GM12873 (cell line): Measurements from ENCODE around the gene FHOD3.

Experiments
- TF ChIP-seq, protein P1 (sequence below): IDR thresholded peaks from 2 replicates; pipeline ENCODE4 v1.5.1; 2012; ENCODE audit warnings: low read depth, mild to moderate bottlenecking, moderate library complexity, low read length, control low read depth; ENCODE audit not compliant: insufficient read depth; ENCODE audit errors: missing control alignments

FHOD3 gene

DNA sequence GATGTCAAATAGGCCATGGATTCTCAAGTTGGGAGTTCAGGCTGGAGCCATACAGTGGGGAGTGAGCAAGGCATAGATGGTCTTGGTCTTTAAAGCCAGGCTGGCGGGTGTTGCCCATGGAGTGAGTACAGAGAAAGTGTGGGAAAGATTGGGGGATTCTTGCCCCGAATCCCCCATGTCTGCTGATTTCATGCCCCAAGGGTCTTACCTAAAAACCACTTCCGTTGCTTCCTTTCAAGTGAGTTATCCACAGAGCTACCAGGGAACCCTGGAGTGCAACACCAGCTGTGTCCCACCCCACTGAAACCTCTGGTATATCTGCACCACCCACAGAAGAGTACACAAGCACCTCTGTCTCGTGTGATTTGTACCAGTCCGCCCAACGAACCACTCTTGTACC, 31.4 kb downstream of the FHOD3 start:
- TF ChIP-seq, protein P1, sequence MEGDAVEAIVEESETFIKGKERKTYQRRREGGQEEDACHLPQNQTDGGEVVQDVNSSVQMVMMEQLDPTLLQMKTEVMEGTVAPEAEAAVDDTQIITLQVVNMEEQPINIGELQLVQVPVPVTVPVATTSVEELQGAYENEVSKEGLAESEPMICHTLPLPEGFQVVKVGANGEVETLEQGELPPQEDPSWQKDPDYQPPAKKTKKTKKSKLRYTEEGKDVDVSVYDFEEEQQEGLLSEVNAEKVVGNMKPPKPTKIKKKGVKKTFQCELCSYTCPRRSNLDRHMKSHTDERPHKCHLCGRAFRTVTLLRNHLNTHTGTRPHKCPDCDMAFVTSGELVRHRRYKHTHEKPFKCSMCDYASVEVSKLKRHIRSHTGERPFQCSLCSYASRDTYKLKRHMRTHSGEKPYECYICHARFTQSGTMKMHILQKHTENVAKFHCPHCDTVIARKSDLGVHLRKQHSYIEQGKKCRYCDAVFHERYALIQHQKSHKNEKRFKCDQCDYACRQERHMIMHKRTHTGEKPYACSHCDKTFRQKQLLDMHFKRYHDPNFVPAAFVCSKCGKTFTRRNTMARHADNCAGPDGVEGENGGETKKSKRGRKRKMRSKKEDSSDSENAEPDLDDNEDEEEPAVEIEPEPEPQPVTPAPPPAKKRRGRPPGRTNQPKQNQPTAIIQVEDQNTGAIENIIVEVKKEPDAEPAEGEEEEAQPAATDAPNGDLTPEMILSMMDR = no peak

DNA sequence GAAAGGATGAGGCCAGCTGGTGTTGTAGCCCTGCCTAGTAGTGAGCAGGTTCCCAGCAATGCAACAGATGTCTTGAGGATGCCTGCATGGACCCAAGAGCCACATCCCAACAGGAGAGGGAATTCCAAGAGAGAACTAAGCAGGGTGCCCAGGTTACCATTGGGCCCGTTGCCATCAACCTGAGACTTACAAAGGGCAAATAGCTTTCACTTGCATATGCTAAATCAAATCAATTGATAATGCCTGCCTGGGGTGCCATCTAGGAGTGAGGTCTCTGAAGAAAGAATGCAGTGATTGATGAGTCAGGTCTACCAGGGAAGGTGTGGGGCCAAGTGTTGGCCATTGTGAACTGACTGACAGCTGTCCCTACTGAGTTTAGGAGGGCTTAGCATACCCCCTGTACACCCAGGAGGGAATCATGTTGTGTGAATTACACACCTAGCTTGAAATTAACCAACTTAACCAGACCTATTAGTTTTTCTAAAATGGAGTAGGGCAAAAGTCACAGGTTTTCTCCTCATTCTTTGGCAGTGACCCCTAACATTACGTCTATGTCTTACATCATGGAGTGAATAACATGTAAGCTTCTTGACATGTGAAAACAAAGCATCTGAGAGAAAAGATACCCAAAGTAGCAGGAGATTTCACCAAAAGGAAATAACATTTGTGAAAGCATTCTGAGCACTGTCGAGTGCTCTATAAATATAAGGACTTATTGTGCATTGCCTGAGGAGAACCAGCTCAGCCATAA, 32.3 kb downstream of the FHOD3 start:
- TF ChIP-seq, protein P1 = no peak

DNA sequence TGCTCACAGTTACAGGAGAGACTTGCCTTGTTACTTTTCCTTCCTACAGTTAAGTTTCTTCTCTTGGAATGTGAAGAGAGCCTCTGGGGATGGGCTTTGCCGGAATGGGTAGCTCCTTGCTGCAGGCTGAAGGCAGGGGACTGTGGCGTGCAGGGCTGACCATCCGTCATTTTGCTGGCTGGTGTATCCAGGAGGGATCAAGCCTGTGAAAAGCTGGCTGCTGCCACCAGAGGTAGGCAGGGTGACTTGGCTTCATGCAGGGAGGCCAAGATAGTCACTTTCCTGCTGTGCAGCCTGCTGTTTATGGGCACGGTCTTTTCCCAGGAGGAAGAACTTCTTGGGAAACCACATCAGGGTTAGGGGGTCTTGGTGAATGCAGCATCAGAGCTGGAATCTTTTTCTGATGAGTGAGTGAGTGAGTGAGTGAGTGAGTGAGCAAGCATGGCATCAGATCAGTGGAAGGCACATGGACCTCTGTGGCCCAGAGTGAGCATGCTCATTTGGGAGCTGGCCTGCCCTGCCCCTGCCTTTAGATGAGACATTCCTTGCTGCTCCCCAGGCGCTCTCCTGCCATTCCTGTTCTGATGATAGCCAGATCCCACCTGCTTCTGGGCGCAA, 33.0 kb downstream of the FHOD3 start:
- TF ChIP-seq, protein P1 = no peak

DNA sequence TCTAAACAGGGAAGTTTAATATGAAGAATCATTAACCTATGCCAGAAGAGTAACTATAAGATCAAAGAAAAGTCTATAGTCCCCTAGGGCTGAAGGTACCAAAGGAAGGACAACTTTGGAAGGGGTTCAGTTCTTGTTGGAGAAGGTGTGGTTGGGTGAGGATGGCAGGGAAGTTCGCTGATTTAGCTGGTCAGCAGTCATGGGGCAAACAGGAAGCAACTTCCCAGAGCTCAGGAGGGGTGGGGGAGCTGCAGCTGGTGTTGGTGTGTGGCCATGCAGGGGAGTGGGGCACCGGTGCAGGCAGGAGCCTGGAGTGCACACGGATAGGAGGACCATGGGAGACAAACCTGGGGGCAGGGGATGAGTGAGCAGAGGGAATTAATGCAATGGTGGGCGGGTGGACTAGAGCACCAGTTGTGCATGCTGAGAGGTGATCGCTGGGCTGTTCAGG, 34.0 kb downstream of the FHOD3 start:
- TF ChIP-seq, protein P1 = no peak

DNA sequence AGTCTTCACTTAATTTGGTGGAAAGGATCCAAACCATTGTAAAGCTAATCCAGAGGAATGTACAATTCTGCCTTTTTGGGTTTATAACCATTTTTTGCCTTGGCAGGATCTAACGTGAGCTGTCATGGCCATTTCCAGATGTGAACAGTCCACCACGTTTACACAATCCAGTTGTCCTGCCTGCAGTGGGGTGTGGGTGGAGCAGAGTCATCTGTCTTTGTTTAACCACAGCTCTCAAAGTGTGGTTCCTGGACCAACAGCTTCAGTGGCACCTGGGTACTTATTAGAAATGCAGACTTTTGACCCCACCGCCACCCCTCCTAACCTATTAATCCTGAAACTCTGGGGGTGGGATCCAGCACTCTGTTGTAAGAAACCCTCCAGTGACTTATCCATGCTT, 35.9 kb downstream of the FHOD3 start:
- TF ChIP-seq, protein P1 = no peak

DNA sequence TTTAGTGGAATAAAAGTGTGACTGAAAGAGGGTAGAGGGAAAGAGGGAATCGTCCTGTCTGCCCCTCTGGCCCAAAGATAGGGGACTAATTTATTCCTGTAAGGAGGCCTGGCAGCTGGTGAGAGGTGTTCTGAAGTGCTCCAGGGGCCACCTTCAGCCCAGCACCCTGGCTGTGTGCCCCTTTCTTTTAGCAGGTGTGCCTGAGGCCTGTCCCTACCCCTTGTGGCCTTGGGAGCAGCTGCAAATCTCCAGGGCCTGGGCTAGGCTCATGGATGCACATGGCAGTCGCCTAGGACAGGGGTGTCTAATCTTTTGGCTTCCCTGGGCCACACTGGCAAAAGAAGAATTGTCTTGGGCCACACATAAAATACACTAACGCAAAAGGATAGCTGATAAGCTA, 37.3 kb downstream of the FHOD3 start:
- TF ChIP-seq, protein P1 = no peak

DNA sequence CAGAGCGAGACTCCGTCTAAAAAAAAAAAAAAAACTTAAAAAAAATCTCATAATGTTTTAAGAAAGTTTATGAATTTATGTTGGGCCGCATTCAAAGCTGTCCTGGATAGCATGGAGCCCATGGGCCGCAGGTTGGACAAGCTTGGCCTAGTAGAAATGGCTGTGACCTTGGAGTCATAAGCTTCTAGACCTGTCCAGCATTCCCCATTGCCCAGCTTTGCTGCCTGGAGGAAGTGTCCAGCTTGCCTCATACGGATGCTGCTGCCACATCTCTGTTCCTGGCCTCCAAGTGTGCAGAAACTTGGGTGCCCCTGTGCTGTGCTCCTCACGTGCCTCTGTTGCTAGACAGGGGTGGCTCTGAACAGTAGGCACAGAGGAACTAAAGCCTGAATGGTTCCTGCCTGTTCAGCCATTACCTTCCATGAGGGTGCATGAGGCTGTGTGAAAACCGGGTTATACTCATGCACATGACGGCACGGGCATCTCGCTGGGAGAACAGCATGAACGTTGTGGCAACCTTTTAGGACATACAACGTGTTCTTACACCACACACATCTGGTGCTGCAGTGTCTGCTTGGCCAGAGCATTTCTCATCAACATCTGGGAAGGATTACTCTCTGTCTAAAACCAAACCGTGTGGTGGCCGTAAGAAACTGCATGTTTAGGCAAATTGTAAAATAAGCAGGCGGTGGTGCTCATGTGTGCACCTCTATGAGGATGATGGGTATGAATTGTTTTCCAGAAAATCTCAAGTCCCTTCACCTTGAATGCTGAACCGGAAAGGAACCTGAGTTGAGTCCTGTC, 38.2 kb downstream of the FHOD3 start:
- TF ChIP-seq, protein P1 = no peak
